HG02938 (cell line): ENCODE results near the gene LPAR5.

ENCODE experiments used
- ATAC-seq: cut with Tn5 transposase; IDR thresholded peaks from one replicate; pipeline ENCODE4 v1.9.1; 2021; ENCODE audit warnings: mild to moderate bottlenecking, moderate library complexity; ENCODE audit not compliant: unreplicated experiment

Gene LPAR5

DNA sequence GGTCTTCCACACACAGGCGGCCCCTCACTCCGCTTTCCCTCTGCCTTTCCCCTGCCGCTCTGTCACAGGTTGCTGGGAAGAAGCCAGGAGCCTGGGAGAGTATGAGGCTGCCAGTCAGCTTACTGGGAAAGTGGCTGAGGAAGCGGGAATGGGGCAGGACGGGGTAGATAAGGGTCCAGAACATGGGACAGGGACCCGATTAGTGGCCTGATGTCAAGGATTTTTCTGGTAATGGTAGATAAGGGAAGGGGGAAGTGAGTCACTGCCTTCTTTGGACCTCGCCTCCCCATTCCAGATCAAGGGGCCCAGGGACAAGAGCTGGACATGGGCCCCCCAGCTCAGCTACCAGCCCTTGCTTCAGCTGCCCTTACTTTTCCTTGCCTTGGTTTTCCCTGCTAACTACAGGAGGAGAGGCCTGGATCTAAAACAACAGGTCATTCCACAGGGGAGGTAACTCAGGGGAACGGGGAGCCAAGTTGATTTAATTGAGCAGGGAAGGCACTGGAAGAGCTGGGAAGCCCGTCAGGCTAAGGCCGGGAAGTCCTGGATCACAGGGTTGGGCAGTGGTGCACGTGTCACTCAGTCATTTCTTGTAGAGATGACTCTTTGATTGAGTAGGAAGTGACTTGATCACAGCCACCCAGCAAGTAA, 3.5 kb upstream of the LPAR5 start:
- ATAC-seq = no peak

DNA sequence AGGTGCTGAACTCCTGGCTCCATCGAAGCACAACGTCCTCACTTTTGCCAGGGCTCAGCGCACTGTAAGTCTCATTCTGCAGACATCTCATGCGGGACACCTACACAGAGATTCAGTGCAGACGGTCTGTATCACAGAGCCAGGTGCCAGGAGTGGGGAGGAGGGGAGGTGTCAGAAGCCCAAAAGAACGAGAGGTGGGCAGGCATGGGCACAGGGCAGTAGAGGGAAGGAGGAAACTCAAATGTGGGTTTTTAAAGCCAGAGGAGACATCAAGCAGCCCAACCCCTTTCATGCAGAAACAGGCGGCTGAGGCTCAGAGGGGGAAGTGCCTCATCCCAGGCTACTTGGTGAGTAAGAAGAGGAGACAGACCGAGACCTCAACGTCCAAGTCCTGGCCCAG, 2.5 kb upstream of the LPAR5 start:
- no peak for ATAC-seq

DNA sequence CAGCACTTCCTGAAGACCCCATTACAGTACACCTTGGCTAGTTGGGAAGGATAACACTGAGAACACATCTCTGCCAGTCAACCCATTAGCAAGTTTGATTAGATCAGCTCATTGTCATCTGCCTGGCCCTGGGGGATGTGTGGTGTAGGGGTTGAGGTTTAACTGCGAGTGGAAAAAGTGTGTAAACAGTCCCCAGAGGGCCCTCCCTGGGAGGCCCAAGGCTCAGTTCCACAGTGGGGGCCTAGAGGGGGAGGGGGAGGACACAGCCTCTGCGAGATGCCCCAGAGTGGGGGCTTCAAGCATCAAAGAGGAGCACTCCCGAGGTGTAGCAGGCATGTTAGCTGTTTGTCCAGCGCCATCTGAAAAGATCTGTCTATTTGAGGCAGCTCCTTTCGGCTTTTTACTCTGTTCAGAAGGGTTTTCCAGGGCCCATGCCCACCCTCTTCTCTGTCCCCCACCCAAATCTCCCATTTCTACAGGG, 344 bp downstream of the LPAR5 start:
- ATAC-seq = no peak

DNA sequence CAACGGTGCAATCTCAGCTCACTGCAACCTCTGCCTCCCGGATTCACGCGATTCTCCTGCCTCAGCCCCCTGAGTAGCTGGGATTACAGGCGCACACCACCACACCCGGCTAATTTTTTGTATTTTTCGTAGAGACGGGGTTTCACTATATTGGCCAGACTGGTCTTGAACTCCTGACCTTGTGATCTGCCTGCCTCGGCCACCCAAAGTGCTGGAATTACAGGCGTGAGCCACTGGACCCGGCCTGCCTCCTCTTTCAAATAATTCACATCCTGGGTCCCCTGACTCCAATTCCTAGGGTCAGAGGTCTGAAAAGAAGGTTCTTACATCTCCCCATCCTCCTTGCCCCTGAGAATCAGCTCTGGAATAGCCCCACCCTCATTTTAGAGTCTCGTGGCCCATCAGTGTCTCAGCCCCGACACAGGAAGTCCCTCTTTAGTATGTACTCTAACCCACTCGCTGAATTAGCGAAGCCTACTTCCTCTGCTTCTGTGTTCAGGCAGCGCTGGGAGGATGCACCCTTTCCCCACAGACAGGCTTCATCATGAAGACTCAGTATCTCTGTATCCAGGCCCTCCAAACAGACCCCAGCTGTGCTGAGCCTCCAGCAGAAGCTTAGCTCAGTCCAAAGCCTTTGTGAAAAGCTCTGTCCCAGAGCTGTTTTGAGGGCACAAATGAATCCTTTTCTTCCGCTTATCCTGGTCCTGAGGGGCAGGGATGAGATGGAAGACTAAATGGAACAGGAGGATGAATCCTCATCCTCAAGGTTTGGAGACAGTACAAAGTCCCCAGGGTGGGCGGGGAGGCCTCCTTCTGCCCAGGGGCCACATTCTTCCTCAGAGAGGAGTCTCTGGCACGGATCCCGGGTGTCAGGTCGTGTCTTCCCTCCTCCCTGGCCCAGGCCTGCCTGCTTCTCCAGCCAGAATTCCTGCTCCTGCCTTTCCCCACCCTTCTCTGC, 3.5 kb downstream of the LPAR5 start:
- ATAC-seq = peak; percentile 60

GRCh38 chr12:6631549-6631961, 4.2 kb downstream of the LPAR5 start:
- ATAC-seq = no peak

GRCh38 chr12:6630736-6631135, 5.0 kb downstream of the LPAR5 start:
- no peak for ATAC-seq

DNA sequence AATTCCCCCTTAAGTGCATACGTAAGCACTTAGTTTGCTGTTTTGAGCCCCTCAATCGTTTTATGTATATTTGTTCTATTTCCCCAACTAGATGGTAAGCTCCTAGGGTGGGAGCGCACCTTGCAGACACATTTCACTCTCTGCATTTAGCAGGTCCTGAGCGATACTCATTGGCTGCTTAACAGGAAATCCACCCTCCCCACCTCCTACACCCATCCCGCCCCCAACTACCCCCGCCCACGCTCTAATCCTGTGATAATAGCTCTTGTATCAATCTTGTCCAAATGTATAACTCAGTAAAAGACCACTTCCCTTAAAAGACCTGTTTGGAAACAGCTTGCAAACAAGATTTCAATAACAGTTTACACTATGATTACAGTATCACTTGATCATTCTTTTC, 8.1 kb downstream of the LPAR5 start:
- no peak for ATAC-seq

GRCh38 chr12:6626654-6627283, 9.0 kb downstream of the LPAR5 start:
- ATAC-seq = no peak

GRCh38 chr12:6620885-6621274, 14.9 kb downstream of the LPAR5 start:
- ATAC-seq = no peak

- ATAC-seq = no peak
Measured at GRCh38 chr12:6620137-6620884, 15.4 kb downstream of the LPAR5 start.

DNA sequence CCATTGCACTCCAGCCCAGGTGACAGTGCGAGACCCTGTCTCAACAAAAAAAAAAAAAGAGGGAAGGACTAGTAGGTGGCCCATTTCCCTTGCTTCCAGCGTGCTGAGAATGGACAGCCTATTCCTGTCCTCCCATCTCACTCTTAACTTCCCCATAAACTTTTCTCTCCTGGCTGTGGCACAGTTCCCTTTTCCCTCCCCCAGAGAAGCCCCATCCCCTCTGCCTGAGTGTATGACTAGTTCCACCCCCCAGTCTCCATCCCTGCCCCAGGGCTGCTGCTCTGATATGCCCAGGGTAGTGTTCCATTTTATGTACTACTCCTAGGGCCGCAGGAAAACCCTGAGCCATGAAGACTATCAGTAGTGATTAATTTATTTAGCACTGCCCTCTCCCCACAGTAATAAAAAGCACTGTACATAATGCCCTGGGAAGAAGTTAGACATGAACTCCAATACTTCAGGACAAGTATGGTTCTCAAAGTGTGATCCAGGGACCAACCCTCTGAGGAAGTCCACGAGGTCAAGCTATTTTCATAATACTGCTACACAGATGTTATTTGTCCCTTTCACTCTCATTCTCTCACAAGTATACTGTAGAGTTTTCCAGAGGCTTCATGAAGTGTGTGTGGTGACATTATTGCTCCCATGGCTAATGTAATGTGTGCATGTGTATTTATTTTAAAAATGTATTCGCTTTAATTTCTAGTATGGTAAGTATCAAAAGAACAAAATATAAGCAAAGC, 17.1 kb downstream of the LPAR5 start:
- ATAC-seq = no peak

GRCh38 chr12:6615802-6616201, 20.0 kb downstream of the LPAR5 start:
- ATAC-seq = no peak

DNA sequence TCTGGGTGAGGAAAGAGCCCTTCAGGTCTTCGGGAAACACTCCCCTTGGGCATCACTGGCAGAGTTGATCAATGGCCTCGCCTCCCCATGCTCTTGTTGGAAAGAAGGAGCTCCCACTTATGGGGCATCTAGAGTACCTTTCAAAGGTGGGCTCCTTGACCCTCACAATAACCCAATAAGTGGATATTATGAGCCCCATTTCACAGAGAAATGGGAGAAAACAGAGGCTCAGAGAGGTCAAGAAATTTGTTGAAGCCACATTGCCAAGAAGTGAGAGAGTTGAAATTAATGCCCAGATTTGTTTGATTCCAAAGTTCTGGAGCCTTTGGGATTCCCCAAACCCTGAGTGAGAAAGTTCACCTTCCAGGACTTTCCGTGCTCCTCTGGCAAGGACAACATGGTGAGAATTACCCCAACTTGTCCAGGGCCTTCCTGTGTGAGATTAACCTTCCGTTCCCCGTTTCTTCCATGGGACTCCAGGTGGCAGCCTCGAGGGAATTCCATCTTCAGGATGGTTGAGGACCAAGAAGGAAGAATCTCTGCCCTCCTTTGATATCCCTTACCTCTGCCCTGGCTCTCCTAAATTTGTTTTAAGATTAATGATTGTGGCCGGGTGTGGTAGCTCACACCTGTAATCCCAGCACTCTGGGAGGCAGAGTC, 21.1 kb downstream of the LPAR5 start:
- ATAC-seq = no peak

- no peak for ATAC-seq
Measured at GRCh38 chr12:6613776-6614512, 21.8 kb downstream of the LPAR5 start.

GRCh38 chr12:6613015-6613775, 22.6 kb downstream of the LPAR5 start:
- ATAC-seq = no peak

- no peak for ATAC-seq
Measured at GRCh38 chr12:6612652-6613014, 23.1 kb downstream of the LPAR5 start.

- no peak for ATAC-seq
Measured at GRCh38 chr12:6612247-6612646, 23.5 kb downstream of the LPAR5 start.

DNA sequence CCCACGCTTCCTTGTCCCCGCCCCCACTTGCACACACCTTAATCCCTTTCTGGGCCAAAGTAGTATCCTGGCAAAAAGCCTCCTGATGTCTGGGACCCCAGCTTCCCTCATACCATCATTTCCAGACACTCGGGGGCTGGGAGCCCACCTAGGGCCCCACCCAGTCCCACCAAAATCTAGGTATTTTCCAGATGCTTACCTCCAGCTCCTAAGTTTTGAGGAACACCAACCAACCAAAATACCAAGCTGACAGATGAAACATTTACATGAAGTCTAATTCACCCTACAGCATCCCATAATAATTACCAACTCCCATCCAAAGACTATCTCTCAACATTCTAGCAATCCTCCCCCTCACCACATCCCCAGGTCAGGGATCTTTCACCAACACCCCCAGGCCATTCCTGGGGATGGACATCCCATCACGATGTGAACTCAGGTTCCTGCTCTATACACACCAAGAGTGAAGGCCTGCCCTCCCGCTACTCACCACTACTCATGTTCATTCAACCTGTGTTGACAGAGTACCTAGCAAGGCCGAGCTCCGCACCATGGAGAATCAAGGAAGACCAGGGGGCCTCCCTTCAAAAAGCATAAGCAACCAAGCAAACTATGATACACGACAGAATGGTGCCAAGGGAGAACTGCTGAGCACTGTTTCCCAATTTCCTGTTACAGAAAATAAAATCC, 27.0 kb downstream of the LPAR5 start:
- no peak for ATAC-seq
